ENCODE results near the gene ODAD3.
"Not testable (repeated sequence)": the region's sequence is repeated elsewhere in the genome, so short reads cannot be mapped to it uniquely, and the experiment has no call there.

ODAD3 gene

DNA sequence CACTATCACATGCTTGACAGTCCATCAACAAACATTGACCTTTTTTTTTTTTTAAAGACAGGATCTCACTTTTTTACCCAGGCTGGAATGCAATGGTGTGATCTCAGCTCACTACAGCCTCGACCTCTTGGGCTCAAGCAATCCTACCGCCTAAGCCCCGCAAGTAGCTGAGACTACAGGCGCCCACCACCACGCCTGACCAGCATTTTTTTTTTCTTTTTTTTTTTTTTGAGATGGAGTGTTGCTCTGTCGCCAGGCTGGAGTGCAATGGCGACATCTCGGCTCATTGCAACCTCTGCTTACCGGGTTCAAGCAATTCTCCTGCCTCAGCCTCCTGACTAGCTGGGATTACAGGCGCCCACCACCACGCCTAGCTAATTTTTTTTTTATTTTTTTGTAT lies 24.0 kb upstream of the ODAD3 start:
- not testable (repeated sequence) for DNase-seq

DNA sequence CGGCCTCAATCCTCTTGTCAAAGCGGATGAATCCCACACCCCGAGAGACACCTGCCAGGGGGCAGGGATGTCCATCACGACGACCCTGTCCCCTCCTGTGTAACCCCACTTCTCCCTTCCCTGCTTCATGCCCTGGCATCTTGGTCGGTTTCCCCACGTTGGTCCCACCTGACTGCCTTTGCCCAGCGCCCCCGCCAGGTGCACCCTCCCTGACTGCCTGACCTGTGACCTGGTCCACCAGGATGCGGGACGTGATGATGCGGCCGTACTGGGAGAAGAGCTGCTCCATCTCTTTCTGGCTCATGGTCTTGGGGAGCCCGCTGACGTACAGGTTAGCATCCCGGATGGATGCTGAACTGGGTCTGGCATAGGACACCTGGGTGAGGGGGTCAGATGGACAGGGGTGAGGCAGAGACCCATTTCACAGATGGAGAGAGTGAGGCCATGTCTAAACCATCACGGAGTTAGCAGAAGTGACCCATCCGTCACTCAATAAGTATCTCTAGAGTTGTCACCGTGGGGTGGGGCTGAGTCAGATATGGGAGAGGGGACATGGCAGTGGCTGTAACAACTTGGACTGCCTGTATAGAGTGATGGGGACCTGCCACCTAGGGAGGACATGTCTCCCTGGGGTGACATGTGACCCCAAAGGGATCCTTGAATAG lies 23.4 kb upstream of the ODAD3 start:
- DNase-seq: no peak

DNA sequence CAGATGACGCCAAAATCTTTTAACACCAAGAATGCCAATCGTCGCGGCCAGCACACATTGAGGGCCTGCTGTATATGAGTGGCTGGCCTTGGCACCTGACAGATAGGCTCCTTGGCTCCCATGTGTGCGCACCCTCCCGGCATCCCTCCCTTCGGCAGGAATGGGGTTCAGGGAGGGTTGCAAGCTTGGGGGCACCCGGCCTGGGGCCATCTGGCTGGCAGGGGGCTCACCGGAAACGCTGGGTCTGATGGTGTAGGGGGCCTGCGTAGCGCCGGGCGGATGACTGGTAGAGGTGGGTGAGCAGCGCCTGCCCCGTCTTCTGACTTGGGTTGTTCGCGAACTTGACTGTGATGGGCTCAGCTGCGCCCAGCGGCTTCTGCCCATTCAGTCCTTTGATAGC lies 22.9 kb upstream of the ODAD3 start:
- no peak for DNase-seq

DNA sequence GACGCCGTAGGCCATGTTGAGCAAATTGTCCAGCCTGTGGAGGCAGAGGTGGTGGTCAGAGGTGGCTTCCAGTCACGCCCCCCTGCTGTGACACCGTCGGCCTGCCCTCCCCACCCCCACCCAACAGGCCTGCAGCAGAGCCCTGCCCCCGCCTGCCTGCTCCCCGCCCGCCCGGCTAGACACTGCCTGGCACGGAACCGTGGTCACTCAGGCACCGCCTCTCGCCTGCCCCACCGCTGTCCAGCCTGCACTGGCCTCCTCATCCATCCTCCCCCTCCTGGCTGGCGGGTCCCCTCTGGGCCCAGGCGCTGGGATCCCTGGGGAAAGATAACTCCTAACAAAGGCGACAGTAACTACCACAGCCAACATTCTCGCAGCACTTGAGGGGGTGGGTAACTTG lies 22.2 kb upstream of the ODAD3 start:
- no peak for DNase-seq

DNA sequence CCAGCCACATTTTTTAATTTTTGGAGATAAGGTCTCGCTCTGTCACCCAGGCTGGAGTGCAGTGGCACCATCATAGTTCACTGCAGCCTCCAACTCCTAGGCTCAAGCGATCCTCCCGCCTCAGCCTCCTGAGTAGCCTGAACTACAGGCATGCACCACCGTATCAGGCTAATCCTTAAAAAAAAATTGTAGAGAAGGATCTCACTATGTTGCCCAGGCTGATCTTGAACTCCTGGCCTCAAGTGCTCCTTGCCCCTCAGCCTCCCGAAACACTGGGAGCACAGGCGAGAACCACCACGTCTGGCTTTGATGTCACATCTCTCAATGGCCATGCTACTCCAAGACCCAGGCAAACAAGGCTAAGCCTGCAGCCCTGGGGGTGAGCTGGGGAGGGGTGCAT lies 21.7 kb upstream of the ODAD3 start:
- DNase-seq: no peak

DNA sequence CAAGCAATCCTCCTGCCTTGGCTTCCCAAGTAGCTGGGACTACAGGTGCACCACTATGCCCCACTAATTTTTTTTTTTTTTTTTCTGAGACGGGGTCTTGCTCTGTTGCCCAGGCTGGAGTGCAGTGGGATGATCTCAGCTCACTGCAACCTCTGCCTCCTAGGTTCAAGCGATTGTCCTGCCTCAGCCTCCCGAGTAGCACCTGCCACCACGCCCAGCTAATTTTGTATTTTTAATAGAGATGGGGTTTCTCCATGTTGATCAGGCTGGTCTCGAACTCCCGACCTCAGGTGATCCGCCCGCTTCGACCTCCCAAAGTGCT lies 20.3 kb upstream of the ODAD3 start:
- DNase-seq: not testable (repeated sequence)

DNA sequence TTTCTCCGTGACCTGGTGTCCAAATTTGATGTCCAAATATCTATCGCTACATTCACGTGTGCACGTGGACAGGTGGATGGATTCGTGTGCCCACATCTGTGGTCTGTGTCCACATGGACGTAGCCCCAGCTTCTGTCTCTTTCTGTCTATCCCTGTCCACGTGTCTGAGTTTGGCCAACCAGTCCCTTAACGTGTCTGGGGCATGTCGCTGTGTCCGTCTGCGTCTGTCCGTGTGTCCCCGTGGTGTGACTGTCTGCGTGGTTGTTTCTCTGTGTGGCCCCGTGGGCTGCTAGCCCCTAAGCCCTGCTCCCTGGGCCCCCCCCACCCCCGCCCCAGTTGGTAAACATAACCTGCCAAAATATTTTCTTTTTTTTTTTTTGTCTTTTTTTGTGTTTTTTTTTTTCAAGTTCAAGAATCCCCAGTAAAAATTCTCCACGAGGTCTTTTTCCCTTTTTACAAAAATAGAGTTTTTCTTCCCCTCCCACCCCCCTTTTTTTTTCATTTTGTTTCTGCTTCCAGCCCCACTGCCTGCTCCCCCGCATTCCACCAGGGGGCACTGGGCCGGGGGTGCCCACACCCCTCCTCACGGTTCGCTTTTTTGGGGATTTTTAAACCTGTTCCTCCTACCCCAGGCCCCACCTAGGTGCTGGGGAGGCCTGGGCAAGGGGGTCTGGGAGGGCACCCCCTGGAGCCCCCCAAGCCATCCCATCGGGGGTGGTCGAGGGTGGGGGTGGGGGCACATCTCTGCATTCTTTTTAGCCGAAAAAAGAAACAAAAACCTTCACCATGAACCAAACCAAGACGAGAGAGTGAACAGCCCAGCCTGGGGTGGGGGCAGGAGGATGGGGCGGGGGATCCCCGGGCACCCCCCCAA lies 18.8 kb upstream of the ODAD3 start:
- no peak for DNase-seq

DNA sequence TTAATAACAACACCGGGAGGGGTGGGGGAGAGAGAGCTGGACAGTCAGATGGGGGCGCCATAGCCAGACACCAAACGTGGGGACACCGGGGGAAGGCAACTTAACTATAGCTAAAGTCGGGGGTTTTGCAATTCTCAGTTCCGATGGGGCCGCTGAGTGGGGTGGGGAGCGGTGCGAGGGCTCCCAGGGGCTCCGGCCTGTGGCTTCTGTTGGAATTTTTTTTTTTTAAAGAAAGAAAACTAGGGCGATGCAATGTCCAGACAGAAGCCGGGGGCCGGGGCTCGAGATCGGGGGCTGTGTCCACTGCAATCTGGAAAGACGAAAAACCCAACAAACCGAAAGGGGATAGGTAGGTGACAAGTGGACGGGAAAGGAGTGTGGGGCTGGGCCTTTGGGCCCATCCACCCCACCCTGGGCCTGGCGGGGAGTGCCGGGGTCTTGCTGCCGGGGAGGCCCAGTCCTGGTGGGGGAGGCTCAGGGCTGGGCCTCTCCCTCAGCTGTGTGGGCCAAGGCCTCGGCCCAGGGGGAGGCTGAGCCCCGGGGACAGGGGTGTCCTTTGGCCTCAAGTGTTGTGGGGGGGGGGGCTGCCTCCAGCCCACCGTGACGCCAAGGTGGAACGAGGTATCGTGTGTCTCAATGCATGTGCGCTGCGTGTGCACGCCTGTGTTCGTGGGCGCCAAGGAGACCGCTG lies 17.8 kb upstream of the ODAD3 start:
- no peak for DNase-seq

DNA sequence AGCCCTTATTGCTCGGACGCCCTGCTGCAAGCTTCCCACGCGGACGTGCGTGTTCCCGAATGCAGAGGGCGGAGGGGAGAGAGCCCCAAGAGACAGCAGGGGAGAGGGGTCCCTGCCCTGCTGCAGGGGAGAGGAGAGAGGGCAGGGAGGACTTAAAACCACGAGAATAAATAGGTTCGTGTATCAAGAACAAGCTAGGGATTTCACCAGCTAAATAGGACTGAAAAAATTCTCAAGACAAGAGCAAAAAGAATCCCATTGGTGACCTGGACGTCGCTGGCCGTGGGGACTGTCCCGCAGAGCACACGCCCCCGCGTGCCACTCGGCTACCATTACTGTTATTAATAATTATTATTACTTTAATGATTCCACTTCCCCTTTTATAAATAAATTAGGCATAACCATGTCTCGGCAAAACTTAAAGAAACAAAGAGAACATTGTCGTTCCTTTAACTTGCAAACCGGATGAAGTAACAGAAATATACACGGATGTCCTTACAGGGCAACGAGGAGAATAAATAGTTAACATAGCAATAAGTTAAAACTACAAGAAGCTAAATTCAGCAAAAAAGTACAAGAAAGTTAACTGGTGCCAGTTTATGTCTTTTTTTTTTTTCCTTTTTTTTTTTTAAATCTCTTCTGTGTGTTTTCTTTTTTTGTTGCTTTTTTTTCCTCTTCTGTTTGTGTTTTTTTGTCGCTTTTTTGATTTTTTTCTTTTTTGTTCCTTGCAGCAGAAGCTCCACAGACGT lies 17.1 kb upstream of the ODAD3 start:
- DNase-seq: no peak

DNA sequence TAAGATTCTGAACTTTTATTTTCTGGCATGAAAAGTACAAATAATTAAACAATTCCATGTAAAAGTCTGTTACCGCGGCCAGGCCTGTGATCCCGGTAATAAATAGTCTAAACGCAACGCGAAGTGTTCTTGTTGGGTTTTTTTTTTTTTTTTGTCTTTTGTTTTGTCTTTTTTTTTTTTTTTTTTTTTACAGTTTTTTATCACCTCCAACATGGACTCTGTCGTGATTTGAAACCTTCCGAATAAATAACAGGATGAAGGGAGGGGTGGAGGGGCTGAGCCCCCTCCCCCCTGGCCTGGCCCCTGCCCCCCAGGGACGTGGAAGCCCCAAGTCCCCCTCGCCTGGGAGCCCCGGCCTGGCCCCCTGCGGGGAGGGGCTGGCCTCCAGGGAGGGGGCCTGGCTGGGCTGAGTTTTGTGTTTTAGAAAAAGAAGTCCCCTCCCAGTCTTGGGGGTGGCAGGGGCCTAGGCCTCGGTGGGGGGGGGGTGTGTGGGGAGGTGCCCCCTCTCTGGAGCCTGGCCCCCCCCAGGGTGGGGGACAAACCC lies 16.5 kb upstream of the ODAD3 start:
- DNase-seq: no peak

DNA sequence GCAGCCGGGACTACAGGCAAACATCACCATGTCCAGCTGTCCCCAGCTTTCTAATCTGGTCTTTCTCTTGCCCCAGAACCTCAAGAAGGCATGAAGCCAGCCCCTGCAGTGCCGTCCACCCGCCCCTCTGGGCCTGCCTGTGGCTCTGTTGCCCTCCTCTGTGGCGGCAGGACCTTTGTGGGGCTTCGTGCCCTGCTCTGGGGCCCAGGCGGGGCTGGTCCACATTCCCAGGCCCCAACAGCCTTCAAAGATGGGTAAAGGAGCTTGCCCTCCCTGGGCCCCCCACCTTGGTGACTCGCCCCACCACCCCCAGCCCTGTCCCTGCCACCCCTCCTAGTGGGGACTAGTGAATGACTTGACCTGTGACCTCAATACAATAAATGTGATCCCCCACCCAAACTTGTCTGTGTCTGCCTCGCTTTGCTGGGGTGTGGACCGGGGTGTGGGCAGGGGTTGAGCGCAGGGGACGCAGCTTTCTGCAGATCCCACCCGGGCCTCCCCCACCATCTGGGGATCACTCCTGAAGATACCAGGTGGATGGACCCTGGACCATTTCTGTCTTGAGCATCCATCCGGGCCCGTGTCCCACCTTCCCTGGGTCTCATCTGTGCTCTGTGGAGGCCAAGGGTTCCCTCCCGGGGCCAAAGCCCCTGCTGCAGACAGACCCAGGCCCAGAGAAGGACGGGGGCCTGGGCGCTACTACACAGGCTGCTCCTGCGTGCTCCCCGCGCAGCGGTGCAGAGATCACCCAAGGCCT lies 15.8 kb upstream of the ODAD3 start:
- no peak for DNase-seq

DNA sequence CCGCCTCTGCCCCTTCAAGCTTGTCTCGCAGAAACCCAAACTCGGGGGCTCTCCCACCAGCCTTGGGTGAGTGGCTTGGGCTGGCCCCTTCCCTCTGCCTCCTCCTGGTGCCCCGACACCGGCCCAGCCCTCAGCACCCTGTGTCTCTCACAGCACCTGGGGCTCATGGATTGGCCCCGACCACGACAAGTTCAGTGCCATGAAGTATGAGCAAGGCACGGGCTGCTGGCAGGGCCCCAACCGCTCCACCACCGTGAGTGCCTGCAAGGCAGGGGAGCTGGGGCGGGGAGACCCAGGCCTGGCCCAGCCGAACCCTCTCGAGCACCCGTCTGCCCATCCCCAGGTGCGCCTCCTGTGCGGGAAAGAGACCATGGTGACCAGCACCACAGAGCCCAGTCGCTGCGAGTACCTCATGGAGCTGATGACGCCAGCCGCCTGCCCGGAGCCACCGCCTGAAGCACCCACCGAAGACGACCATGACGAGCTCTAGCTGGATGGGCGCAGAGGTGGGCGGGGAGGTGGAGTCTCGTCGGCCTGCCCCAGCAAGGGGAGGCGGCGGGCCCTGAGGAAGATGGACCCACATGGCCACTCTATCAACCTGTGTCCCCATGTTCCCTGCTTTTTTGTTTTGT lies 14.1 kb upstream of the ODAD3 start:
- DNase-seq: no peak

DNA sequence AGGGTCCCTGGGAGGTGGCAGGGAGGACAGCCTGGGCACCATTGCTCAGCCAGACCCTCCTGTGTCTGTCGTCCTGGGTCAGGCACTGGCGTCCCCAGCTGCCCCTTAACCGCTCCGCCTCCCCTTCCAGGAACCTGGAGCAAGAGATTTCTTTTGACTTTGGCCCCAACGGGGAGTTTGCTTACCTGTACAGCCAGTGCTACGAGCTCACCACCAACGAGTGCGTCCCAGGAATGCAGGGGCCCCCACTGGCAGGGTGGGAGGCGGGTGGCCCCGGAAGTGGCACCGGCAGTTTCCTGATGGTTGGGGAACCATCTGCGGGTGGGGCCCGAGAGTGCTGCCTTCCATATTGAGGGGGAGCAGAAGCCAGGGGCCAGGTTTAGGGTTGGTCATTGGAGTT lies 13.5 kb upstream of the ODAD3 start:
- no peak for DNase-seq

DNA sequence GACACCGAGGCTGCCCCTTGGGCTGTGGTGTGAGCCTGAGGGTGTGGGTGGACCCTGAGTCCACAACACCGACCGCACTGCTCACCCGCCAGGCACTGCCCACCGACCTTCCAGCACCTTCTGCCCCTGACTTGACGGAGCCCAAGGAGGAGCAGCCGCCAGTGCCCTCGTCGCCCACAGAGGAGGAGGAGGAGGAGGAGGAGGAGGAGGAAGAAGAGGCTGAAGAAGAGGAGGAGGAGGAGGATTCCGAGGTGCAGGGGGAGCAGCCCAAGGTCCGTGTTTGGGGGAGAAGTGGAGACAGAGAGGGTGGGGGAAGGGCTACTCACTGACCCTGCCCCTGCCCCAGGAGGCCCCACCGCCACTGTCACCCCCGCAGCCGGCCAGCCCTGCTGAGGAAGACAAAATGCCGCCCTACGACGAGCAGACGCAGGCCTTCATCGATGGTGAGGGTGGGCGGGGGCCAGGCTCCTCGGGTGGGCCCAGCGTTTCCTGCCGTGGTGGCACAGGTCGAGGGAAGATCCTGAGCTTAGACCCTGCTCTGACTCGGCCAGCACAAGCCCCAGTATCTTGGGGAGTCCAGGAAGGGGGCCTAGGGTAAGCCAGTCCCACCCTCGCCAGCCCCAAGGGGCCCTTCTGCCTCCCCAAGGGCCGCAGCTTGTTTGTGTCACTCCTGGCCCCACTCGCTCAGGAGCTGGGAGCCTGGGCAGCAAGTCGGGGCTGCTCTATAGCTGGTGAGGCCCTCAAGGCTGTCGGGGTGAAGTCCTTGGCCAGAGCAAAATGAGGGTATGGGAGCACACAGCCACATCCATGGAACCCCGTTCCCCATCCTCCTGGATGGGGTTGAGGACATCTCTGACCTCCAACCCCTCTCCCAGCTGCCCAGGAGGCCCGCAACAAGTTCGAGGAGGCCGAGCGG lies 12.7 kb upstream of the ODAD3 start:
- no peak for DNase-seq

DNA sequence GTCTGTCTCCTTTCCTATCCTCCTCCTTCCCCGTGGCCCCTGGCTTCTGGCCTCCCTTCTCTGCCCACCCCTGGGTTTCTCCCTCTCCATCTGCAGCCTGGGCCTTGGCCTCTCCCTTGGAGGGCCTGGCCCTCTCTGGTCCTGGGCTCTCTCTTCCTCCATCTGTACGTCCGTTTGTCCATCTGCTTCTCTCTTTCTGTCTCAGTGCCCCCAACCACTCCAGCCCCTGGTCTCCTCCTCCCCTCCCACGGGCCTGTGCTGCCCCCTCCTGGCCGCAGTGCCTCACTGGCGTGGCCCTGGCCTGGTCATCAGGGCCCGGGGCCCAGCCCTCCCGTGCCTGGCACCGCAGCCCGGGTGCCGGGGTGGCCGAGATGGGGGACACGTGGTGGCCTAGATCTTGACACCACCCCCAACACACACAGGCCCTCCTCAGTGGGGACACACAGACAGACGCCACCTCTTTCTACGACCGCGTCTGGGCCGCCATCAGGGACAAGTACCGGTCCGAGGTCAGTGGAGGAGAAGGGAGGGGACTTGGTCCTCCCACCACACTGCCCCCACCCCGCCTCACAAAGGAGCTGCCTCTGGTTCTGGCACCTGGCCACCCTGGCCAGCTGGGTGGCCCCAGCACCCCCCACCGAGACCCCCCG lies 11.9 kb upstream of the ODAD3 start:
- DNase-seq: no peak

DNA sequence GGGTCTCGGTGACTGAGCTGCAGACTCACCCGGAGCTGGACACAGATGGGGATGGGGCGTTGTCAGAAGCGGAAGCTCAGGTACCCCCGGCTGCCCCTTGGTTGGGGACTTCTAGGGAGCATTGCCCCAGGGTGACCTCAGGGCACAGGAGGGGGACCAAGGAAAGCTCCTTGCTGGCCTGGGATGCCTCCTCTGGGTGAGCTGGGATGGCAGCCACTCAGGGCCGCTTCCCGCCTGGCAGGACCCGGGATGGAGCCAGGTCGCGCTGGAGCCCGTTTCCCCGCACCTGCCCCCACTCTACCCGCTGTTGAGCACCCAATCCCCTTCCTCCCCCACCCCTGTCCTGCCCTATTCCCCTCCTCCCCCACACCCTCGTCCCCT lies 11.3 kb upstream of the ODAD3 start:
- no peak for DNase-seq

DNA sequence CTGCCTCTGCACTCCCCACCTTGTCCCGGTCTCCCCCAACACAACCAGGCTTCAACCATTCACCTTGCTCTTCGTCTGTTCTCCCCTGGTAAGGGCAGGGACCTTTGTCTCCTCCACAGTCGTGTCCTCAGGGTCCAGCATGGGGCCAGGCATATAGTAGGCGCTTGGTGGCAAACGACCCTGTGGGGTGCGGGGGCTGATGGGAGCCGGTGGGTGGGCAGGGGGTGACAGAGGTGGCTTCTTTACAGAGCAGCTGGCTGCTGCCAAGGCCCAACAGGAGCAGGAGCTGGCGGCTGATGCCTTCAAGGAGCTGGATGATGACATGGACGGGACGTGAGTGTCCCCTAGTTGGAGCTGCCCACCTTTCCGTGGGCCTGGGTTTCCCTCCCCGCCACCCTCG lies 10.2 kb upstream of the ODAD3 start:
- no peak for DNase-seq

DNA sequence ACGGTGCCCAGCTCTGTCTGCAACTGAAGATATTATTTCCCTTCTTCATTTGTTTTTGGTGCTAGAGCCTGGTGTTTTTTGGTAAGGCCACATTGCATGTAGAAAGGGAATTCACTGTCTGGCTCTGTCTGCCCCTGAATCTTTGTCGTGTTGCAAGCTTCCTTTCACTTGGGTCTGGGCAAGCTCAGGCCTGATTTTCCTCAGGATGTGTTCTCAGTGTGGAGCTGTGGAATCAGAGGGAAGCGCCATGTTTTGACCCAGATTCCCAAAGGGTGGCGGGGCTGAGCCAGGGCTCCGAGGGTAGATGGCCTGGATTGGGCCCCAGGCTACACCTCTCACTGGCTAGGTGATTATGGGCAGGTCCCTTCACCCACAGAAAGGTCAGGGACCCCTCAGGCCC lies 9.1 kb upstream of the ODAD3 start:
- no peak for DNase-seq

DNA sequence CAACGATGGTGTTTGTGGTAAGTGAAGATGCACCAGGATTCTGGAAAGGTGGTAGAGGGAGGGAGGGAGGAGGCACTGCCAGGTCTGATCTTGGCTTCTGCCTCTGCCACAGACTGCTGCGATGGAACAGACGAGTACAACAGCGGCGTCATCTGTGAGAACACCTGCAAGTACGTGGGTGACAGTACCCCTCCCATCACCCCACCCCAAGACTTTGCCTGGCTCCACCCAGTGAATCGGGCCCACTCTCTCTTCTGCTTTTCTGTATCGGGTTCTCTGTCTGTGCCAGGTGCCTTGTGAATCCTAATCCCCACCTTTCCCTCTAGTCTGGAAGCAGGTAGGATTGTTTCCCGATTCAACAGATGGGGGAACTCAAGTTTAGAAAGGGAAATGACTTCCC lies 3.0 kb upstream of the ODAD3 start:
- no peak for DNase-seq

DNA sequence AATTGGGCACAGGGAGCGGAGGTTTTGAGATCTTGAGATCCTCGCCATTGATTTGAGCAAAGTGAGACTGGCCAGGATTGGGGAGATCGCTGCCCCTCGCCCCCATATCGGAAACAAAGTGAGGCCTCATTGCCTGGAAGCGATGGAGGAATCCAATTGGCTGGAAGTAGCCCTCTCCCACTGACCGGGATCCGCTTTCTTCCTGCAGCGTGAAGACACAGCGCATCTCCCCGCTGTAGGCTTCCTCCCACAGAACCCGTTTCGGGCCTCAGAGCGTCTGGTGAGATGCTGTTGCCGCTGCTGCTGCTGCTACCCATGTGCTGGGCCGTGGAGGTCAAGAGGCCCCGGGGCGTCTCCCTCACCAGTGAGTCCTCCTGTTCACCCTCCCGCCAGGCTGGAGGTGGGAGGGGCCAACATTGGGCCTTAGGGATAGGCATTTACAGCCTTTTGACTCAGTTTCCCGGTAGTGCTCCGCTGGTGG lies 952 bp upstream of the ODAD3 start:
- no peak for DNase-seq

All from DMS79 treated with DMSO at 0.1 percent for 48 hours (cell line).